WI38 (cell line): Measurements from ENCODE around the gene HIPK2.

Experiments used
- H3K4me3 ChIP-seq: 2 replicates; pipeline ENCODE4 v1.5.1; 2011; ENCODE audit warnings: low read depth, mild to moderate bottlenecking, control low read depth, low read length
- TF ChIP-seq, protein P1 (sequence below): IDR thresholded peaks from 2 replicates; pipeline ENCODE4 v1.5.1; 2012; ENCODE audit warnings: low read depth, mild to moderate bottlenecking, control low read depth, low read length

The HIPK2 gene

DNA sequence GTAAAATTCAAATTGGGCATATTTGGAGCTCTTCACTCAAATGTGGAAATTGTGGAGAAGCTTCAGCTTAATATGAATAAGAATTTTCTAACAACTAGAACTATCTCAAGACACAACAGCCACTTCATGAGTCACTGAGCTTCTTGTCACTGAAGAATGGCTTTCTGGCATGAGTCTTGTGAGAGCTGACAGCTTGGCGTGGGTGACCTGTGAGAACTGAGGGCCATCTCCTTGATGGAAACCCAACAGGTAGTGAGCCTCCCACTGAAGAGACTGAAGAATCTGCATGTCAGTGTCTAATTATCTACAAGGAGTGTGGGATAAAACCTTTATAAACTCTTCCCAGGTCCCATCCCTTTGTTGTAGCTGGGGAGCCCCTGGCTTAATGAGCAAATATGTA lies 188.3 kb downstream of the HIPK2 start:
- H3K4me3 ChIP-seq = no peak overlapping the region
- TF ChIP-seq, protein P1, sequence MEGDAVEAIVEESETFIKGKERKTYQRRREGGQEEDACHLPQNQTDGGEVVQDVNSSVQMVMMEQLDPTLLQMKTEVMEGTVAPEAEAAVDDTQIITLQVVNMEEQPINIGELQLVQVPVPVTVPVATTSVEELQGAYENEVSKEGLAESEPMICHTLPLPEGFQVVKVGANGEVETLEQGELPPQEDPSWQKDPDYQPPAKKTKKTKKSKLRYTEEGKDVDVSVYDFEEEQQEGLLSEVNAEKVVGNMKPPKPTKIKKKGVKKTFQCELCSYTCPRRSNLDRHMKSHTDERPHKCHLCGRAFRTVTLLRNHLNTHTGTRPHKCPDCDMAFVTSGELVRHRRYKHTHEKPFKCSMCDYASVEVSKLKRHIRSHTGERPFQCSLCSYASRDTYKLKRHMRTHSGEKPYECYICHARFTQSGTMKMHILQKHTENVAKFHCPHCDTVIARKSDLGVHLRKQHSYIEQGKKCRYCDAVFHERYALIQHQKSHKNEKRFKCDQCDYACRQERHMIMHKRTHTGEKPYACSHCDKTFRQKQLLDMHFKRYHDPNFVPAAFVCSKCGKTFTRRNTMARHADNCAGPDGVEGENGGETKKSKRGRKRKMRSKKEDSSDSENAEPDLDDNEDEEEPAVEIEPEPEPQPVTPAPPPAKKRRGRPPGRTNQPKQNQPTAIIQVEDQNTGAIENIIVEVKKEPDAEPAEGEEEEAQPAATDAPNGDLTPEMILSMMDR = no peak

DNA sequence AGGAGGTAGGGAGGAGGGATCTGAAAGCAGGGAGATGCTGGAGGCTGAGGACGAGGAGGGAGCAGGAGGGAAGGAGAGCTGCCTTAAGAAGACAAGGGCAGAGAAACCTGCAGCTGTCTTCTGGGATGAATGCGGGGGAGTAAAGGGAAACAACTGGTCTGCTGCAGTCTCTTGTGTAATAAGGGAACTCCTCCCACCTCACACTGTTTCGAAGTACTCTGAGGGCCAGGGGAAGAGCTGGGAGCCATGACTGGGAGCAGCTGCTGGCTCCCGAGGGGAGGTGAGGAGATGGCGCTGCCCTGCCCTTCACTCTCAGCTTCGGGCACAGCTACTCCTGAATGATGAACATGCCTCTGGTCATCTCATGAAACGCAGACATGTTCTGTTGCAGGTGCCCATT lies 189.2 kb downstream of the HIPK2 start:
- H3K4me3 ChIP-seq = no peak overlapping the region
- TF ChIP-seq, protein P1 = no peak

DNA sequence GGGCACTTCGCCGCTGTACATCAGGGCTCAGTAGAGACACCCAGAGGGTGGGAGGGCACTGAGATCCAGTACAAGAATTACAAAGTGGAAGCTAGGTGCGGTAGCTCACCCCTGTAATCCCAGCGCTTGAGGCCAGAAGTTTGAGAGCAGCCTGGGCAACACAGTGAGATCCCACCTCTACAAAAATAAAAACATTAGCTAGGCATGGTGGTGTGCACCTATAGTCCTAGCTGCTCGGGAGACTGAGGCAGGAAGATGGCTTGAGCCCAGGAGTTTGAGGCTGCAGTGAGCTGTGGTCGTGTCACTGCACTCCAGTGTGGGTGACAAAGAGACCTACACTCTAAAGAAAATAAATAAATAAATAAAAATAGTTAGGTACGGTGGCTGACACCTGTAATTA lies 190.3 kb downstream of the HIPK2 start:
- TF ChIP-seq, protein P1 = no peak
- no peak overlapping the region for H3K4me3 ChIP-seq

DNA sequence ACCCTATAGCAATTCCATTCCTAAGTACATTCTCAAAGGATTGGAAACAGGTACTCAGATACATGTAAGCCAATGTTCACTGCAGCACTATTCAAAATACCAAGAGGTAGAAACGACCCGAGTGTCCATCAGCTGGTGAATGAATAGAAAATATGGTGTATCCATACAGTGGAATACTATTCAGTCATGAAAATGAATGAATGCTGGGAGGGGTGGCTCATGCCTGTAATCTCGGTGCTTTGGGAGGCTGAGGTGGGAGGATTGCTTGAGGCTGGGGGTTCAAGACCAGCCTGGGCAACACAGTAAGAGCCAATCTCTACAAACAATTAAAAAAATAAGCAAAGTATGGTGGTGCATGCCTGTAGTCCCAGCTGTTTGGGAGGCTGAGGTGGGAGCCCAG lies 191.5 kb downstream of the HIPK2 start:
- H3K4me3 ChIP-seq = no peak overlapping the region
- TF ChIP-seq, protein P1 = no peak

DNA sequence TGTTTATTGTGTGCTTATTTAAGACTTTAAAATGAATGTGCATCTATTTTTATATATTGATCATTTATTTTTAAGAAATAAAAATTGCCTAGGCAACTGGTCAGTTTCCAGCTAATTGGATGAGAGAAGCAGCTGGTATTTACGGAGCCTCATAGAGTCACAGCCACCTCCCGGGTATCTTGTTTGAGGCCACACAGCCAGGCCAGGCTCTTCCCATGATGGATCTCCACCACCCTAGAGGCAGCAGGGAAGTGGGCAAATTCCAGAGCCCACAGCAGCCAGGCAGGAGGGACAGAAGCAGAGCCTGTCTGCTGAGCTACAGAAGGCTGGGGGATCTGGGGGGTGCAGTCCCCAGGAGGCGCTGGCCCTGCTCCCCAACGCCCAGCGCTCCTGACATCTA lies 192.8 kb downstream of the HIPK2 start:
- TF ChIP-seq, protein P1 = no peak

DNA sequence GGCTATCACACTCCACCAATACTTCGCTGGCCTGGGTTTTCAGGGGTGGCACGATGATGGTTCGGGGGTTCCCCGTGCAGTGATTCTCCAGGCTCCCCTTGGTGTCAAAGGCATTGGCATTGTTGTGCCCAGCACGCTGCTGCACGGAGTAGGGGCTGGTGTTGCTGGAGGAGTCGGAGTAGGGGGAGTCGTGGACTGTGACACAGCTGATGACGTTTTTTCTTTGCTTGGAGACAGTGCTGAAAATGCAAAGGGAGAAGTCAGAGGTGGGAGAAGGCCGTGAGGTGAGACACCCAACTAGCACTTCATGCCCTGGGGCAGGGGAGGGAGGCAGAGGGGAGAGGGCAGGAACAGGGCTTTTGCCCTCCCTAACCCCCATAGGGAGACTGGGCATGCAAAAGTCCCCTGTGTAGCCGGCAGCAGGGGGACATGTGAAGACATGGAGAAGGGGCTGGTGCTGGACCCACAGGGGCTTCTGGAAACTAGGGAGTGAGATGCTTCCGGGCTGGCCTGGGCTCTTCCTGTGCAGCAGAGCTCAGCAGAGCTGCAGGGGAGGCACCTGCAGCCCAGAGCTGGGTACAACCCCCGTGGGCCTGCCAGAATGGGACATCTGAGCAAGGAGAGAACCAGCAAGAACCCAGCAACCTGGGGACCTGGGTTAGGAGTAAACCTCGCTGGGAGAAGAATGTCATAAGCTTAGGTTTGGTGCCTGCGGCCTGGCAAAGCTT lies 193.8 kb downstream of the HIPK2 start:
- H3K4me3 ChIP-seq = no peak overlapping the region
- TF ChIP-seq, protein P1 = no peak

More for the DNA sequence above, 192.8 kb downstream of the HIPK2 start:
- no peak overlapping the region for H3K4me3 ChIP-seq

DNA sequence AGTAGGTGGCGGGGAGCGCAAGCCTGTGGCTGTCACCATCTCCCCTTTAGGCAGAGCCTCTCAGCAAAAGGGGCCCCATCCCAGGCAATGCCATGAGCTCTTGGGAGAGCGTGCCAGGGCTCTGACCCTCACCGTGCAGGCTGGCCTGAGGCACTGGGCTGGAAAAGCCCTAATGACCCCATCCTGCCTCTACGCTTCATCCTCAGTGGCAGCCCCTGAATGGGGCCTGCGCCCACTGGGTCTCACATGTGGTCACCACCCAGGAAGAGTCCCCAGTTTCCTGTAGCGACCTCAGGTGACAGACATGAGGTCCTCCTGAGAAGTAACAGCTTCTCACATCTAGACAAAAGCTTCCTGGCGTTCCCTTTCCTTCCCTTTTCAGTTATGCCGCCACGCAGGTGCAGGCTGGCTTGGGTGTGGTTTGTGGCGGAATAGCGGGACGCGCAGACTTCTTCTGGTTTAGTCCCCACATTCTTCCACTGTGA lies 195.1 kb downstream of the HIPK2 start:
- TF ChIP-seq, protein P1 = no peak
- H3K4me3 ChIP-seq = no peak overlapping the region
